Sigmoid colon (tissue), 7 donors: ENCODE data around the gene CRISPLD2. TPM values are rescaled to one million over a fixed set of nuclear protein-coding genes. Genes with fewer than 3 reads are reported as not detected.

Experiments used
- DNase-seq: peaks from one replicate; pipeline ENCODE4 v3.0.0-alpha.2; 2019
- H3K27ac ChIP-seq, 4 donors: fragments of 200-600 bp; sonication (generic); one replicate each; pipeline ENCODE4 v1.5.1; 2016 to 2019; ENCODE audit warnings: mild to moderate bottlenecking in 1 of 4
- H3K27me3 ChIP-seq, 3 donors: fragments of 200-600 bp; sonication (generic); one replicate each; pipeline ENCODE4 v1.5.1; 2019; ENCODE audit warnings: mild to moderate bottlenecking in 1 of 3
- H3K36me3 ChIP-seq, 4 donors: fragments of 200-600 bp; sonication (generic); one replicate each; pipeline ENCODE4 v1.5.1; 2016 to 2019
- H3K4me1 ChIP-seq, 4 donors: fragments of 200-600 bp; sonication (generic); one replicate each; pipeline ENCODE4 v1.5.1; 2017 to 2019
- H3K4me3 ChIP-seq, 4 donors: fragments of 200-600 bp; sonication (generic); one replicate each; pipeline ENCODE4 v1.5.1; 2017 to 2019; ENCODE audit warnings: mild to moderate bottlenecking in 2 of 4, moderate library complexity in 1 of 4
- H3K9me3 ChIP-seq, 4 donors: fragments of 200-600 bp in 3 of 4; sonication (generic) in 3 of 4; one replicate each; pipeline versions ENCODE4 v1.5.1 to v1.6.1; 2013 to 2019
- EP300 ChIP-seq, 4 donors: sonication (generic); formaldehyde crosslinking; IDR thresholded peaks; one replicate each; pipeline ENCODE4 v1.6.1; 2017; ENCODE audit warnings: antibody characterized with exemption in 4 of 4
- POLR2A ChIP-seq, 2 donors: fragments of 450-650 bp; IDR thresholded peaks; one replicate each; pipeline ENCODE4 v1.6.1; 2016; ENCODE audit warnings: antibody characterized with exemption in 2 of 2, mild to moderate bottlenecking in 2 of 2, moderate library complexity in 2 of 2
- POLR2AphosphoS5 ChIP-seq, 4 donors: sonication (generic); formaldehyde crosslinking; IDR thresholded peaks; one replicate each; pipeline ENCODE4 v1.6.1; 2017; ENCODE audit warnings: antibody characterized with exemption in 4 of 4
- whole genome bisulfite sequencing, 2 donors: extraction: QIAGEN DNeasy Blood & Tissue Kit; methylation state at CpG; one replicate each; pipeline ENCODE4 v1.1.7; 2013; 5-methylcytosine and 5-hydroxymethylcytosine counted together
- intact Hi-C: fragments of 100-400 bp; cut with DNase I; formaldehyde crosslinking; loops from one replicate; pipeline ENCODE4 v1.15.1; 2023
- polyA plus RNA-seq, 3 donors: library from polyadenylated mRNA; stranded (reverse); fragments of 200-250 nt; gene quantifications; one replicate each; pipeline ENCODE4 v1.2.3, GENCODE V29; 2013
- total RNA-seq, 4 donors: library from RNA; depleted of rRNA; stranded (reverse); fragments of >200 nt; gene quantifications; one replicate each; pipeline ENCODE4 v1.1.0, GENCODE V29; 2016
- TF ChIP-seq, protein P1 (sequence below), 4 experiments: fragments of 450-650 bp in 3 of 4; fragments of 200-600 bp in 1 of 4; IDR thresholded peaks; one replicate each; pipeline ENCODE4 v1.5.1; 2016 to 2019; ENCODE audit warnings: antibody characterized with exemption in 4 of 4, mild to moderate bottlenecking in 3 of 4, moderate library complexity in 2 of 4
- donor health status: healthy with polysubstance abuse.
- donor health status: Bipolar disorder and iron deficiency.
- donor health status: healthy.

CRISPLD2 gene
- total and polyA plus RNA-seq, 7 donors = 3.0 to 545 (median 140) TPM

GRCh38 chr16:84790301-84790700 lies 29.5 kb upstream of the CRISPLD2 start:
- DNase-seq = peak; percentile 17
- no peaks in the 10 kb centered on the region for H3K36me3 ChIP-seq
- peaks cover 0 to 41% (median 38%) of the 10 kb centered on the region in 4 donors for H3K4me1 ChIP-seq
- intact Hi-C loops = no loop called here
- no peak overlapping the region for H3K4me3 ChIP-seq
- H3K27ac ChIP-seq = no peak overlapping the region
- no peaks in the 10 kb centered on the region for H3K9me3 ChIP-seq
- H3K27me3 ChIP-seq = no peaks in the 10 kb centered on the region
- WGBS, 2 donors = 94 to 98% methylated on average over 4 of the region's 4 CpGs
- TF ChIP-seq, protein P1, sequence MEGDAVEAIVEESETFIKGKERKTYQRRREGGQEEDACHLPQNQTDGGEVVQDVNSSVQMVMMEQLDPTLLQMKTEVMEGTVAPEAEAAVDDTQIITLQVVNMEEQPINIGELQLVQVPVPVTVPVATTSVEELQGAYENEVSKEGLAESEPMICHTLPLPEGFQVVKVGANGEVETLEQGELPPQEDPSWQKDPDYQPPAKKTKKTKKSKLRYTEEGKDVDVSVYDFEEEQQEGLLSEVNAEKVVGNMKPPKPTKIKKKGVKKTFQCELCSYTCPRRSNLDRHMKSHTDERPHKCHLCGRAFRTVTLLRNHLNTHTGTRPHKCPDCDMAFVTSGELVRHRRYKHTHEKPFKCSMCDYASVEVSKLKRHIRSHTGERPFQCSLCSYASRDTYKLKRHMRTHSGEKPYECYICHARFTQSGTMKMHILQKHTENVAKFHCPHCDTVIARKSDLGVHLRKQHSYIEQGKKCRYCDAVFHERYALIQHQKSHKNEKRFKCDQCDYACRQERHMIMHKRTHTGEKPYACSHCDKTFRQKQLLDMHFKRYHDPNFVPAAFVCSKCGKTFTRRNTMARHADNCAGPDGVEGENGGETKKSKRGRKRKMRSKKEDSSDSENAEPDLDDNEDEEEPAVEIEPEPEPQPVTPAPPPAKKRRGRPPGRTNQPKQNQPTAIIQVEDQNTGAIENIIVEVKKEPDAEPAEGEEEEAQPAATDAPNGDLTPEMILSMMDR (IDR thresholded peaks at IDR 0.05) = no peak
- TF ChIP-seq POLR2AphosphoS5 (IDR thresholded peaks at IDR 0.05) = no peak
- no peak for TF ChIP-seq EP300 (IDR thresholded peaks at IDR 0.05)

DNA sequence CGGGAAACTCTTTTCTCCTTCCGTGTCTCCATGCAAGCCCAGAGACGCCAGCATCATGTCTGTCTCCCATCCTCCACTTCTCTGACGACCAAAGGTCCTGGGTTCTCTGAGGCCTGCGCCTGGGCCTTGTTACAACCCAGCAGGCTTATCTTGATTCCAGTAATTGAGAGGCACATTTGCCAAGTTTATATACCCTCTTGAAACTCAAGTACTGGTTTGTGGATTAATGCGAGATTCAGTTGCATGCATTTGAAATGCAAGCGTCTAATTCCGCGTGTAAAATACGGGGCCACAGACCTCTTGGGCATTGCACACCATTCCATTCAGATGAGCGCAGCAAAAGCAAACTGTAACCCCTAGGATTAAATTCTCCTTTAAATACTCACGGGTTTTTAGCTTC lies 28.7 kb upstream of the CRISPLD2 start:
- peaks cover 0 to 38% (median 37%) of the 10 kb centered on the region in 4 donors for H3K4me1 ChIP-seq
- intact Hi-C loops = no loop called here
- WGBS, 2 donors = 82 to 86% methylated on average over 12 of the region's 12 CpGs
- H3K9me3 ChIP-seq = no peaks in the 10 kb centered on the region
- H3K36me3 ChIP-seq = no peaks in the 10 kb centered on the region
- peak; percentile 46 for DNase-seq
- H3K27me3 ChIP-seq = no peaks in the 10 kb centered on the region
- no peak overlapping the region for H3K4me3 ChIP-seq
- H3K27ac ChIP-seq = peak overlapping the region in 1 of 4 donors; percentile 2
- no peak for TF ChIP-seq POLR2AphosphoS5 (IDR thresholded peaks at IDR 0.05)
- TF ChIP-seq, protein P1 (IDR thresholded peaks at IDR 0.05) = no peak
- no peak for TF ChIP-seq EP300 (IDR thresholded peaks at IDR 0.05)
- no peak for TF ChIP-seq POLR2A (IDR thresholded peaks at IDR 0.05)

- Histone ChIP-seq H3K4me3 (no peak overlapping the region), H3K27me3 (no peaks in the 10 kb centered on the region), H3K27ac (peak overlapping the region in 1 of 4 donors; percentile 2), H3K9me3 (no peaks in the 10 kb centered on the region), H3K4me1 (peaks cover 0 to 34% (median 32%) of the 10 kb centered on the region in 4 donors), H3K36me3 (no peaks in the 10 kb centered on the region)
- intact Hi-C loops = no loop called here
- WGBS, 2 donors = 86 to 87% methylated on average over 6 of the region's 6 CpGs
- TF ChIP-seq POLR2AphosphoS5 (IDR thresholded peaks at IDR 0.05) = no peak
- no peak for TF ChIP-seq EP300 (IDR thresholded peaks at IDR 0.05)
- TF ChIP-seq, protein P1 (IDR thresholded peaks at IDR 0.05) = no peak
- no peak for TF ChIP-seq POLR2A (IDR thresholded peaks at IDR 0.05)
- peak; percentile 12 for DNase-seq
Observed at GRCh38 chr16:84791501-84791900, 28.3 kb upstream of the CRISPLD2 start.

DNA sequence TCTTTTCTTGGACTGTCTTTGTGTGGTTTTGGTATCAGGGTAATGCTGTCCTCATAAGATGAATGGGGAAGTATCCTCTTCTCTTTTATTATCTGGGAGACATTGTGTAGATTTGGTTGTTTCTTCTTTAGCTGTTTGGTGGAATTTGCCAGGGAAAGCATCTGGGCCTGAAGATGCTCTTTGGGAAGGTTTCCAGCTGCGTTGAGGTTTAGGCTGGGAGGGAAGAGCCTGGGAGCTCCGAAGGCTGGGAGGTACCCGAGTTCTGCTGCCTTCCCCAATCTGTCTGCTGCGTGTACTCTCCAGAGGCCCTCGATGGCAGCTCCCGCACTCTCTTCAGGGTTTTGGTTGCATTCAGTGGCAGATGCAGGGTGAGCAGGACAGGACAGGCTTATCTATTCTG lies 25.6 kb upstream of the CRISPLD2 start:
- DNase-seq = no peak
- no peak overlapping the region for H3K4me3 ChIP-seq
- peaks cover 0 to 19% (median 17%) of the 10 kb centered on the region in 4 donors for H3K4me1 ChIP-seq
- WGBS, 2 donors = 81 to 84% methylated on average over 6 of the region's 6 CpGs
- no peaks in the 10 kb centered on the region for H3K27me3 ChIP-seq
- no peak for TF ChIP-seq POLR2AphosphoS5 (IDR thresholded peaks at IDR 0.05)
- no peak for TF ChIP-seq EP300 (IDR thresholded peaks at IDR 0.05)
- no peak for TF ChIP-seq POLR2A (IDR thresholded peaks at IDR 0.05)
- TF ChIP-seq, protein P1 (IDR thresholded peaks at IDR 0.05) = no peak
- no peaks in the 10 kb centered on the region for H3K36me3 ChIP-seq
- H3K9me3 ChIP-seq = no peaks in the 10 kb centered on the region
- H3K27ac ChIP-seq = peak overlapping the region; percentile 74 to 85 (median 80)
- intact Hi-C loops = loop anchor here (2.0 kb wide), 1 partner anchor 41 kb away; no protein-coding TSS in a partner anchor

GRCh38 chr16:84794626-84795025 lies 25.2 kb upstream of the CRISPLD2 start:
- peak overlapping the region in 3 of 4 donors; percentile 22 to 39 (median 31) for H3K4me3 ChIP-seq
- intact Hi-C loops = loop anchor here (2.0 kb wide), 1 partner anchor 40 kb away; no protein-coding TSS in a partner anchor
- DNase-seq = peak; percentile 75

More at GRCh38 chr16:84794626-84795025, 25.2 kb upstream of the CRISPLD2 start:
- 89% methylated on average over 19 of the region's 19 CpGs for WGBS, 2 donors
- TF ChIP-seq POLR2A (IDR thresholded peaks at IDR 0.05) = no peak
- TF ChIP-seq, protein P1 (IDR thresholded peaks at IDR 0.05) = no peak
- no peak for TF ChIP-seq EP300 (IDR thresholded peaks at IDR 0.05)
- no peak for TF ChIP-seq POLR2AphosphoS5 (IDR thresholded peaks at IDR 0.05)
- Histone ChIP-seq H3K27me3 (no peaks in the 10 kb centered on the region), H3K4me1 (peaks cover 0 to 19% (median 17%) of the 10 kb centered on the region in 4 donors), H3K27ac (peak overlapping the region; percentile 74 to 85 (median 80)), H3K36me3 (no peaks in the 10 kb centered on the region), H3K9me3 (no peaks in the 10 kb centered on the region)
